Measurements from ENCODE around the gene CARD11.

DNA sequence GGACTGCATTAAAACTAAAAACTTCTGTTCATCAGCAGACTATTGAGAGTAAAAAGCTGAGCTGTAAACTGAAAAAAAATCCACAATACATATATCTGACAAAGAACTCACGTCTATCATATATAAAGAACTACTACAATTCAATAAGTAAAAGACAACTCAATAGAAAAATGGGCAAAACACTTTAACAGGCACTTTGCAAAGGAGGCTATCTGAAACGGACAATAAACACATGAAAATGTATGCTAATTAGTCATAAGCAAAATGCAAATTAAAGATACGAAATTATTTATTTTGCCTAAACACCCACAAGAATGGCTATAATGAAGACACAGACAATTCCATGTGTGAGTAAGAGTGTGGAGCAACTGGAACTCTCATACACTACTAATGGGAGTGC, 18.1 kb downstream of the CARD11 start:
- TF ChIP-seq POLR2A (IDR thresholded peaks at IDR 0.05), result no peak
- TF ChIP-seq, protein P1, sequence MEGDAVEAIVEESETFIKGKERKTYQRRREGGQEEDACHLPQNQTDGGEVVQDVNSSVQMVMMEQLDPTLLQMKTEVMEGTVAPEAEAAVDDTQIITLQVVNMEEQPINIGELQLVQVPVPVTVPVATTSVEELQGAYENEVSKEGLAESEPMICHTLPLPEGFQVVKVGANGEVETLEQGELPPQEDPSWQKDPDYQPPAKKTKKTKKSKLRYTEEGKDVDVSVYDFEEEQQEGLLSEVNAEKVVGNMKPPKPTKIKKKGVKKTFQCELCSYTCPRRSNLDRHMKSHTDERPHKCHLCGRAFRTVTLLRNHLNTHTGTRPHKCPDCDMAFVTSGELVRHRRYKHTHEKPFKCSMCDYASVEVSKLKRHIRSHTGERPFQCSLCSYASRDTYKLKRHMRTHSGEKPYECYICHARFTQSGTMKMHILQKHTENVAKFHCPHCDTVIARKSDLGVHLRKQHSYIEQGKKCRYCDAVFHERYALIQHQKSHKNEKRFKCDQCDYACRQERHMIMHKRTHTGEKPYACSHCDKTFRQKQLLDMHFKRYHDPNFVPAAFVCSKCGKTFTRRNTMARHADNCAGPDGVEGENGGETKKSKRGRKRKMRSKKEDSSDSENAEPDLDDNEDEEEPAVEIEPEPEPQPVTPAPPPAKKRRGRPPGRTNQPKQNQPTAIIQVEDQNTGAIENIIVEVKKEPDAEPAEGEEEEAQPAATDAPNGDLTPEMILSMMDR (IDR thresholded peaks at IDR 0.05), result no peak
